OCI-LY7 (cell line): ENCODE data around the gene NMT1.

ENCODE experiments used
- EZH2phosphoT487 ChIP-seq: fragments of 200-600 bp; sonication (generic); IDR thresholded peaks from 2 replicates; pipeline ENCODE4 v1.6.1; 2018; ENCODE audit warnings: low read depth, borderline replicate concordance, mild to moderate bottlenecking, mixed run types, antibody characterized with exemption, low read length, moderate library complexity, mixed read lengths
- TF ChIP-seq, protein P1 (sequence below): fragments of 200-600 bp; sonication (generic); conservative IDR thresholded peaks from 2 replicates; pipeline ENCODE4 v1.5.1; 2014; ENCODE audit warnings: mild to moderate bottlenecking, antibody characterized with exemption, low read length, moderate library complexity, mixed read lengths

- TF ChIP-seq, protein P1, sequence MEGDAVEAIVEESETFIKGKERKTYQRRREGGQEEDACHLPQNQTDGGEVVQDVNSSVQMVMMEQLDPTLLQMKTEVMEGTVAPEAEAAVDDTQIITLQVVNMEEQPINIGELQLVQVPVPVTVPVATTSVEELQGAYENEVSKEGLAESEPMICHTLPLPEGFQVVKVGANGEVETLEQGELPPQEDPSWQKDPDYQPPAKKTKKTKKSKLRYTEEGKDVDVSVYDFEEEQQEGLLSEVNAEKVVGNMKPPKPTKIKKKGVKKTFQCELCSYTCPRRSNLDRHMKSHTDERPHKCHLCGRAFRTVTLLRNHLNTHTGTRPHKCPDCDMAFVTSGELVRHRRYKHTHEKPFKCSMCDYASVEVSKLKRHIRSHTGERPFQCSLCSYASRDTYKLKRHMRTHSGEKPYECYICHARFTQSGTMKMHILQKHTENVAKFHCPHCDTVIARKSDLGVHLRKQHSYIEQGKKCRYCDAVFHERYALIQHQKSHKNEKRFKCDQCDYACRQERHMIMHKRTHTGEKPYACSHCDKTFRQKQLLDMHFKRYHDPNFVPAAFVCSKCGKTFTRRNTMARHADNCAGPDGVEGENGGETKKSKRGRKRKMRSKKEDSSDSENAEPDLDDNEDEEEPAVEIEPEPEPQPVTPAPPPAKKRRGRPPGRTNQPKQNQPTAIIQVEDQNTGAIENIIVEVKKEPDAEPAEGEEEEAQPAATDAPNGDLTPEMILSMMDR = peak; percentile 87
- no peak for TF ChIP-seq EZH2phosphoT487
Measured at GRCh38 chr17:45021607-45022287, 39.4 kb upstream of the NMT1 start.
